Measurements from ENCODE around the gene ROR2.

The ROR2 gene

GRCh38 chr9:91516777-91517176 lies 433.3 kb downstream of the ROR2 start:
- no peak for DNase-seq (ENCODE audit: low read depth in 3 of 3)

GRCh38 chr9:91516081-91516480 lies 433.9 kb downstream of the ROR2 start:
- DNase-seq (ENCODE audit: low read depth in 3 of 3), result no peak

- DNase-seq (ENCODE audit: low read depth in 3 of 3), result no peak
These were observed 434.8 kb downstream of the ROR2 start for GRCh38 chr9:91515074-91515687.
